Heart left ventricle (tissue), 16 donors: ENCODE data around the gene AGPAT3. TPM values are rescaled to one million over a fixed set of nuclear protein-coding genes. Genes with fewer than 3 reads are reported as not detected.

Source experiments
- ATAC-seq, 4 donors: fragments of 200-7000 bp; cut with Tn5 transposase; one replicate each; pipeline ENCODE4 v1.9.1; 2020 to 2022; ENCODE audit warnings: moderate library complexity in 4 of 4, mild to moderate bottlenecking in 3 of 4, moderate number of reproducible peaks in 1 of 4
- DNase-seq, 5 donors: peaks; one replicate each; pipeline ENCODE4 v3.0.0-alpha.2; 2020
- H3K27ac ChIP-seq, 12 donors: fragments of 200-600 bp; sonication (generic) in 4 of 12; one replicate each; pipeline versions ENCODE4 v1.5.0 to v1.8.0; 2016 to 2022; ENCODE audit warnings: mild to moderate bottlenecking in 2 of 12
- H3K27me3 ChIP-seq, 9 donors: fragments of 200-600 bp; sonication (generic) in 2 of 9; one replicate each; pipeline versions ENCODE4 v1.5.1 to v1.8.0; 2016 to 2022; ENCODE audit warnings: mild to moderate bottlenecking in 3 of 9
- H3K36me3 ChIP-seq, 9 donors: fragments of 200-600 bp; sonication (generic) in 2 of 9; one replicate each; pipeline versions ENCODE4 v1.5.0 to v1.8.0; 2018 to 2022; ENCODE audit warnings: mild to moderate bottlenecking in 2 of 9
- H3K4me1 ChIP-seq, 12 donors: fragments of 200-600 bp; sonication (generic) in 4 of 12; one replicate each; pipeline versions ENCODE4 v1.5.0 to v1.8.0; 2016 to 2022; ENCODE audit warnings: mild to moderate bottlenecking in 3 of 12
- H3K4me3 ChIP-seq, 12 donors: fragments of 200-600 bp; sonication (generic) in 4 of 12; one replicate each; pipeline versions ENCODE4 v1.5.0 to v1.8.0; 2017 to 2022; ENCODE audit warnings: mild to moderate bottlenecking in 9 of 12, moderate library complexity in 4 of 12
- H3K9me3 ChIP-seq, 12 donors: fragments of 200-600 bp; sonication (generic) in 4 of 12; one replicate each; pipeline versions ENCODE4 v1.5.0 to v1.8.0; 2016 to 2022; ENCODE audit warnings: mild to moderate bottlenecking in 1 of 12
- POLR2A ChIP-seq, 2 donors: fragments of 450-650 bp; IDR thresholded peaks; one replicate each; pipeline ENCODE4 v1.6.1; 2017; ENCODE audit warnings: antibody characterized with exemption in 2 of 2, mild to moderate bottlenecking in 2 of 2, moderate library complexity in 2 of 2
- WGBS, 4 donors: extraction: QIAGEN DNeasy Blood & Tissue Kit in 2 of 4; methylation state at CpG; one replicate each; pipeline versions ENCODE4 v1.1.5 to v1.1.7; 2013 to 2018; 5-methylcytosine and 5-hydroxymethylcytosine counted together
- intact Hi-C, 10 donors: fragments of 100-400 bp; cut with DNase I; formaldehyde crosslinking; loops; one replicate each; pipeline versions ENCODE4 v1.11.1 to v1.14.2; 2022
- polyA plus RNA-seq, 2 donors: library from polyadenylated mRNA; stranded (reverse); fragments of 200-250 nt; gene quantifications; one replicate each; pipeline ENCODE4 v1.2.3, GENCODE V29; 2013
- total RNA-seq, 9 donors: library from RNA; depleted of rRNA in 2 of 9; stranded (reverse); fragments of >200 nt in 2 of 9; fragmentation: NEBNext Ultra II Directional in 3 of 9; extraction: Animal tissue kit (Norgen Biotek cat#: 25700) in 3 of 9; gene quantifications; one replicate each; pipeline versions ENCODE4 v1.1.0 to v1.2.4, GENCODE V29; 2016 to 2023
- TF ChIP-seq, protein P1 (sequence below), 12 donors: fragments of 200-600 bp; sonication (generic) in 4 of 12; IDR thresholded peaks; one replicate each; pipeline versions ENCODE4 v1.5.0 to v1.8.0; 2018 to 2022; ENCODE audit warnings: antibody characterized with exemption in 12 of 12, mild to moderate bottlenecking in 5 of 12
- donor health status: ischemic (EF 13 %, LVEDD 7.1; RV severe dilation, severe dysfunction).
- donor health status: healthy with polysubstance abuse.
- donor health status: DM: no; HTN: yes; CAD: no.
- donor health status: DM: no; HTN: no; CAD: no.
- donor health status: ischemic (EF 25% LVEDD 6.9; RV normal size, moderate dysfunction).
- donor health status: ischemic (EF 25% LVEDD 5.7; RV mildly dilated, moderate dysfunction).
- donor health status: healthy.
- donor health status: DM: yes; HTN: yes; CAD: no.
- donor health status: ischemic (EF 35%, LVEDD 5.7; RV mildly dilated, moderate dysfunction).
- donor health status: nonischemic (EF 11% LVEDD 7.7; RV severe dilation, severe dysfunction).
- donor health status: DM: yes; HTN: yes; CAD: no.
- donor health status: PGD.
- donor health status: ischemic (EF 29% LVEDD 5.4; RV normal size, mild dysfunction).
- donor health status: nonischemic (EF 23%, LVEDD 6.1; RV moderate dilation, normal function).

AGPAT3 gene
- total and polyA plus RNA-seq, 11 donors, result 26.6 to 86.0 (median 64.5) TPM

DNA sequence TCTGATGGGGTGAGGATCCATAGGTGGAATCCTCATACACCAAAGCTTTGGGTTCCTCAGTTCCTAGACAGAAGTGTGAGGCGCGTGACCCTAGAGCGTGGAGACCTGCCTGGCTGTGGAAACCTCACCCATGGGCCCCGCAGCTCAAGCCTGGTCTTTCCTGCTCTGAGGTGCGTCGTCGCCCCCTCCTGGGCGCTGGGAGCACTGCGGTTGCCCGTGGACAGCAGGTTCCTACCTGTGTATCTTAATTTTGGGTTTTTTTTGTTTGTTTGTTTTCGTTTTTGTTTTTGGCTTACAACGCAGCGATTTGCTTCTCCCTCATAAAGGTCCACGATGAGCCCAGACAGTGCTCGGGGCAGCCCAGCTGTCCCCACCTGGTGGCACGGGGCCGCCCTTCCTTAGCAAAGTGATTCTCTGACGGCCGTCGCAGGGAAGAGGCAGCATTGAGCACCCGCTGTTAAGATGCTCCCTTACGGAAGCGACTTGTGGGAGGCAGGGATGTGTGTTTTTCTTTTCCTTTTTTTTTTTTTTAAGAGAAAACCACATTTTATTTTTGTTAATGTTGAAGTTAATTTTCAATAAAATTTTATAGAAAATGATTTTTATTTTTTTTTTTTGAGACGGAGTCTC is 110.6 kb downstream of the AGPAT3 start:
- peak; percentile 38 to 80 (median 76) for ATAC-seq
- no peak overlapping the region for H3K4me3 ChIP-seq
- intact Hi-C loops, result loop anchor here in 6 of 10 donors (1.0 to 5.0 kb wide), 3 partner anchors 113 to 165 kb away; no protein-coding TSS in a partner anchor
- WGBS, 4 donors, result 24 to 29% (median 28%) methylated on average over 24 of the region's 24 CpGs
- no peaks in the 10 kb centered on the region for H3K27me3 ChIP-seq
- TF ChIP-seq, protein P1, sequence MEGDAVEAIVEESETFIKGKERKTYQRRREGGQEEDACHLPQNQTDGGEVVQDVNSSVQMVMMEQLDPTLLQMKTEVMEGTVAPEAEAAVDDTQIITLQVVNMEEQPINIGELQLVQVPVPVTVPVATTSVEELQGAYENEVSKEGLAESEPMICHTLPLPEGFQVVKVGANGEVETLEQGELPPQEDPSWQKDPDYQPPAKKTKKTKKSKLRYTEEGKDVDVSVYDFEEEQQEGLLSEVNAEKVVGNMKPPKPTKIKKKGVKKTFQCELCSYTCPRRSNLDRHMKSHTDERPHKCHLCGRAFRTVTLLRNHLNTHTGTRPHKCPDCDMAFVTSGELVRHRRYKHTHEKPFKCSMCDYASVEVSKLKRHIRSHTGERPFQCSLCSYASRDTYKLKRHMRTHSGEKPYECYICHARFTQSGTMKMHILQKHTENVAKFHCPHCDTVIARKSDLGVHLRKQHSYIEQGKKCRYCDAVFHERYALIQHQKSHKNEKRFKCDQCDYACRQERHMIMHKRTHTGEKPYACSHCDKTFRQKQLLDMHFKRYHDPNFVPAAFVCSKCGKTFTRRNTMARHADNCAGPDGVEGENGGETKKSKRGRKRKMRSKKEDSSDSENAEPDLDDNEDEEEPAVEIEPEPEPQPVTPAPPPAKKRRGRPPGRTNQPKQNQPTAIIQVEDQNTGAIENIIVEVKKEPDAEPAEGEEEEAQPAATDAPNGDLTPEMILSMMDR (IDR thresholded peaks at IDR 0.05), result peak; percentile 86 to 98 (median 91)
- TF ChIP-seq POLR2A (IDR thresholded peaks at IDR 0.05), result peak in 1 of 2 donors; percentile 21
- H3K27ac ChIP-seq, result no peak overlapping the region
- no peaks in the 10 kb centered on the region for H3K9me3 ChIP-seq
- DNase-seq, result peak; percentile 62 to 87 (median 75)
- H3K36me3 ChIP-seq, result peaks cover 0 to 71% (median 50%) of the 10 kb centered on the region in 9 donors
- peaks cover 0 to 9% (median 3%) of the 10 kb centered on the region in 12 donors for H3K4me1 ChIP-seq

DNA sequence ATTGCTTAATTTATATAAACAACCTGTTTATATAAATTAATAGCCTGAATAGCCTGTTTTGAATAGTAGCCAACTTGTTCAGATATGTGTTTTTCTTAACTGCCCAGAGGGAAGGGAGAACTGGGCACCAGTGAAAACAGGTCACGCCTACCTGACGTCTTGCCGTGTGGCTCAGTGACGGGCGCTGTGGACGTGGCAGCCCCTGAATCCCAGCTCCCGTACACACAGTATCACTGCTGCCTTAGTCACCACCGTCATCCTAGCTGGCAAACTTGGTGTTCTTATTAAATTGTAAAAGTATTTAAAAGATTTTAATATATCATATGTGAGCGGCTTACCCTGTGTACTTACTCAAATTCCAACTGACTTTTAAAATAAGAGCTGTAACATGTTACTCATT is 111.6 kb downstream of the AGPAT3 start:
- no peaks in the 10 kb centered on the region for H3K9me3 ChIP-seq
- H3K36me3 ChIP-seq, result peaks cover 0 to 71% (median 50%) of the 10 kb centered on the region in 9 donors
- ATAC-seq (no peak), DNase-seq (no peak)
- TF ChIP-seq, protein P1 (IDR thresholded peaks at IDR 0.05), result no peak
- no peak for TF ChIP-seq POLR2A (IDR thresholded peaks at IDR 0.05)
- H3K27ac ChIP-seq, result no peak overlapping the region
- H3K27me3 ChIP-seq, result no peaks in the 10 kb centered on the region
- H3K4me3 ChIP-seq, result no peak overlapping the region
- H3K4me1 ChIP-seq, result peaks cover 0 to 9% (median 3%) of the 10 kb centered on the region in 12 donors
- intact Hi-C loops, result loop anchor here in 1 of 10 donors (5.0 kb wide), 1 partner anchor 114 kb away; no protein-coding TSS in a partner anchor
- 93 to 94% (median 93%) methylated on average over 9 of the region's 9 CpGs for WGBS, 4 donors

DNA sequence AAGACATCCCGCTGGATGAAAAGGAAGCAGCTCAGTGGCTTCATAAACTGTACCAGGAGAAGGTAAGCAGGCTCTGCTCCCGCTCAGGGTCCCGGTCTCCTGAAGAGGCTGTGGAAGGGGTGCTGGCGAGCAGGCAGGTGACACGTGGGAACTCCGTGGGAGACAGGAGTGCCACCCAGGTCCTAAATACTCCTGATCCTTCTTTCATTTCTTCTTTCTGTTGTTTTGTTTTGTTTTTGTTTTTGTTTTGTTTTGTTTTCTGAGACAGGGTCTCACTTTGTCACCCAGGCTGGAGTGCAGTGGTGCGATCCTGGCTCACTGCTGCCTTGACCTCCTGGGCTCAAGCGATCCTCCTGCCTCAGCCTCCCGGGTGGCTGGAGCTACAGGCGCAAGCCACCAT is 113.0 kb downstream of the AGPAT3 start:
- ATAC-seq (no peak), DNase-seq (no peak)
- no peak for TF ChIP-seq POLR2A (IDR thresholded peaks at IDR 0.05)
- TF ChIP-seq, protein P1 (IDR thresholded peaks at IDR 0.05), result no peak
- no peak overlapping the region for H3K4me3 ChIP-seq
- intact Hi-C loops, result loop anchor here in 1 of 10 donors (5.0 kb wide), 1 partner anchor 116 kb away; no protein-coding TSS in a partner anchor
- H3K4me1 ChIP-seq, result peaks cover 0 to 9% (median 3%) of the 10 kb centered on the region in 12 donors
- no peak overlapping the region for H3K27ac ChIP-seq
- peaks cover 0 to 67% (median 53%) of the 10 kb centered on the region in 9 donors for H3K36me3 ChIP-seq
- WGBS, 4 donors, result 95 to 98% (median 97%) methylated on average over 10 of the region's 10 CpGs
- H3K9me3 ChIP-seq, result no peaks in the 10 kb centered on the region
- no peaks in the 10 kb centered on the region for H3K27me3 ChIP-seq

DNA sequence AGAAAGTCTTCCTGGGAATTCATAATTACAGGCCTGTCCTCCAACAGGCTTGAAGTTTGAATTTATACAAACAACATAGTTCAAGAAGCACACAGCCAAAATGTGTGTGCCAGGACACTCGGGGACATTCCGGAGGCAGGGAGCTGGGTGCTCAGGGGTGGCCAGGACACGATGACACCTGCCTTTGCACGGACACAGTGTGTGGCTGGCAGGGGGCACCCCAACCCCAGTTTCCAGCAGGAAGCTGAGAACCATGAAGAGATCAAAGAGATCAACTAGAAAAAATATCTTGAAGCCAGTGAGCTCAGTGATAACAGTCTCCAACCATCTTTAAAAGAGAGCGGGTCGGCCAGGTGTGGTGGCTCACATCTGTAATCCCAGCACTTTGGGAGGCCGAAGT is 114.6 kb downstream of the AGPAT3 start:
- ATAC-seq (no peak), DNase-seq (no peak)
- Histone ChIP-seq H3K4me3 (no peak overlapping the region), H3K9me3 (no peaks in the 10 kb centered on the region), H3K36me3 (peaks cover 0 to 70% (median 57%) of the 10 kb centered on the region in 9 donors), H3K27me3 (no peaks in the 10 kb centered on the region), H3K4me1 (peaks cover 0 to 9% (median 3%) of the 10 kb centered on the region in 12 donors), H3K27ac (no peak overlapping the region)
- WGBS, 4 donors, result 77 to 90% (median 84%) methylated on average over 7 of the region's 7 CpGs
- TF ChIP-seq, protein P1 (IDR thresholded peaks at IDR 0.05), result no peak
- no peak for TF ChIP-seq POLR2A (IDR thresholded peaks at IDR 0.05)
- intact Hi-C loops, result loop anchor here in 1 of 10 donors (5.0 kb wide), 1 partner anchor 117 kb away; no protein-coding TSS in a partner anchor
